SJSA1 (cell line): Measurements from ENCODE around the gene TEKT1. TPM values are rescaled to one million over a fixed set of nuclear protein-coding genes. Genes with fewer than 3 reads are reported as not detected.
A peak's percentile ranks its signal among the peaks of the same experiment; 100 is the strongest.
"Not testable (repeated sequence)": the region's sequence is repeated elsewhere in the genome, so short reads cannot be mapped to it uniquely, and the experiment has no call there.

Experiments used
- DNase-seq, 2 experiments: peaks; one replicate each; pipeline ENCODE4 v3.0.0-alpha.2; 2015 to 2020; ENCODE audit warnings: low spot score in 2 of 2, low read depth in 1 of 2
- H3K27ac ChIP-seq: fragments of 250-450 bp; sonication (Bioruptor Pico); 2 replicates; pipeline ENCODE4 v1.5.1; 2020; ENCODE audit warnings: mild to moderate bottlenecking, moderate library complexity
- H3K27me3 ChIP-seq: fragments of 250-450 bp; sonication (Bioruptor Pico); replicated peaks from 2 replicates; pipeline ENCODE4 v1.5.1; 2020; ENCODE audit warnings: mild to moderate bottlenecking, moderate library complexity
- H3K36me3 ChIP-seq: fragments of 250-450 bp; sonication (Bioruptor Pico); 2 replicates; pipeline ENCODE4 v1.5.1; 2020; ENCODE audit warnings: mild to moderate bottlenecking
- H3K4me1 ChIP-seq: fragments of 250-450 bp; sonication (Bioruptor Pico); replicated peaks from 2 replicates; pipeline ENCODE4 v1.6.1; 2021; ENCODE audit warnings: mild to moderate bottlenecking
- H3K4me3 ChIP-seq: fragments of 250-450 bp; sonication (Bioruptor Pico); 2 replicates; pipeline ENCODE4 v1.5.1; 2020; ENCODE audit warnings: mild to moderate bottlenecking
- H3K9me3 ChIP-seq: fragments of 250-450 bp; sonication (Bioruptor Pico); replicated peaks from 2 replicates; pipeline ENCODE4 v1.5.1; 2020; ENCODE audit warnings: mild to moderate bottlenecking
- total RNA-seq: library from RNA; depleted of rRNA; stranded (reverse); fragments of >200 nt; shearing (Covaris generic); gene quantifications from 2 replicates; pipeline ENCODE4 v1.2.3, GENCODE V29; 2014

TEKT1 gene
- total RNA-seq, 1 experiment from 2014 or later: 0.03 TPM

DNA sequence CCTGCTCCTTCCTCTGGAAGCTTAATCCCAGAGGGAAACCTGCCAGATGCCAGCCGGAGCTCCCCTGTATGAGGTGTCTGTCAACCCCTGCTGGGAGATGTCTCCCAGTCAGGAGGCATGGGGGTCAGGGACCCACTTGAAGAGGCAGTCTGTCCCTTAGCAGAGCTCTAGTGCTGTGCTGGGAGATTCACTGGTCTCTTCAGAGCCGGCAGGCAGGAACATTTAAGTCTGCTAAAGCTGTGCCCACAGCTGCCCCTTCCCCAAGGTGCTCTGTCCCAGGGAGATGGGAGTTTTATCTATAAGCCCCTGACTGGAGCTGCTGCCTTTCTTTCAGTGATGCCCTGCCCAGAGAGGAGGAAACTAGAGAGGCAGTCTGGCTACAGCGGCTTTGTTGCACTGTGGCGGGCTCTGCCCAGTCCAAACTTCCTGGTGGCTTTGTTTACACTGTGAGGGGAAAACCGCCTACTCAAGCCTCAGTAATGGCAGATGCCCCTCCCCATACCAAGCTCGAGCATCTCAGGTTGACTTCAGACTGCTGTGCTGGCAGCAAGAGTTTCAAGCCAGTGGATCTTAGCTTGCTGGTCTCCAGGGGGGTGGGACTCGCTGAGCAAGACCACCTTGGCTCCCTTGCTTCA, 17.1 kb upstream of the TEKT1 start:
- not testable (repeated sequence) for H3K27me3 ChIP-seq, H3K4me3 ChIP-seq, H3K27ac ChIP-seq, H3K4me1 ChIP-seq, H3K36me3 ChIP-seq, H3K9me3 ChIP-seq, DNase-seq

DNA sequence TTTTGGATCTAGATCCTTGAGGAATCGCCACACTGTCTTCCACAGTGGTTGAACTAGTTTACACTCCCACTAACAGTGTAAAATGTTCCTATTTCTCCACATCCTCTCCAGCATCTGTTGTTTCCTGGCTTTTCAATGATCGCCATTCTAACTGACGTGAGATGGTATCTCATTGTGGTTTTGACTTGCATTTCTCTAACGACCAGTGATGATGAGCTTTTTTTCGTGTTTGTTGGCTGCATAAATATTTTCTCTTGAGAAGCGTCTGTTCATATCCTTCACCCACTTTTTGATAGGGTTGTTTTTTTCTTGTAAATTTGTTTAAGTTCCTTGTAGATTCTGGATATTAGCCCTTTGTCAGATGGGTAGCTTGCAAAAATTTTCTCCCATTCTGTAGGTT, 14.6 kb upstream of the TEKT1 start:
- not testable (repeated sequence) for H3K4me1 ChIP-seq, H3K4me3 ChIP-seq, H3K27ac ChIP-seq, DNase-seq, H3K27me3 ChIP-seq, H3K9me3 ChIP-seq, H3K36me3 ChIP-seq

DNA sequence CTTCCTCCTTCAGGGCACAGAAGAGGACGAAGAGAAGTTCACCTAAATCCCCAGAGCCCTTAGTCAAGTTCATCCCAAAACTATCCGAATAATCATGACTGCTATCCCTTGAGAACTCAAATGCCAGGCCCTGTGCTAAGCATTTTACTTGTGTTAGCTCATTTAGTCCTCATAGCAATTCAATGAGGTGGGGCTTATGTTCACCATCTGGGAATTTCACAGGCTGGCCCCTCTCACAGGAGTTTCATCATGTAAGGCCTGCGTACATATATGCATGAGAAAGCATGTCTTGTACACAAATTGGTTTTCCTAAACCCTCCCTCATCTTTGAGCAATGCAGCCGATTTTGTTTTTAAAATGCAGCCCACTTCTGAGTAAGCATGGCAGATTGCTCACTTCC, 12.9 kb upstream of the TEKT1 start:
- H3K4me1 ChIP-seq, H3K36me3 ChIP-seq, H3K27me3 ChIP-seq, H3K9me3 ChIP-seq, H3K4me3 ChIP-seq, DNase-seq, H3K27ac ChIP-seq: not testable (repeated sequence)

DNA sequence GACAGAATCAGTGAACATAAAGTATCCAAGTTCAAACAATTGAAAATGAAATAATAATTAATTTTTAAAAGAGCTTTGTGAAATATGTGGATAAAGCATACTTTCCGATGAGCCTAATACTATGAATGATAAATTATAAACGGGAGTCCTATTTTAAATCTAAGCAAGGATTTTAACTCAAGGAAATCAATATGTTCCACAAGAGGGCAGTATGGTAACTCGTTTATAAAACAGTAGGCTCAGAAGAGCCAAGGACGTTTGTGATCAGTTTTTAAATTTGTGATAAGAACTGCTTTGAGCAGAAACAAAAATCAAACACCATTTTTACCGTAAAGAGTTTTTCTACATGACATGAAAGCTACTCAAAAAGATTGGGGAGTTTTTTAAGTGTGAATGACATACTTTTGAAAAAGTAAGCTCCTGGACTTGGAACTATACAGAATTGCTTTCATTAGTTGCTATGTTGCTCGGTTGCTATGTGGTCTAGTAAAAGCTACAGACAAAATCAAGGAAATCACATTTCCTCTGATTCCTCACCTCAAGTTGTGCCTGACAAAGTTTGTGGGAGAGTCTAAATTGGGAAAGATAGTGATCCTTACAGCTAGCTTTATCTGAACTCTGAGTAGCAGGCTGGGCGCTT, 11.8 kb upstream of the TEKT1 start:
- Histone ChIP-seq H3K36me3 (no peaks in the 10 kb centered on the region), H3K9me3 (no peaks in the 10 kb centered on the region), H3K4me3 (no peak overlapping the region), H3K27ac (no peak overlapping the region), H3K4me1 (no peaks in the 10 kb centered on the region), H3K27me3 (peaks cover 3% of the 10 kb centered on the region; the same call in 1 of the 2 replicates)
- DNase-seq: peak in 1 of 2 experiments; percentile 39

DNA sequence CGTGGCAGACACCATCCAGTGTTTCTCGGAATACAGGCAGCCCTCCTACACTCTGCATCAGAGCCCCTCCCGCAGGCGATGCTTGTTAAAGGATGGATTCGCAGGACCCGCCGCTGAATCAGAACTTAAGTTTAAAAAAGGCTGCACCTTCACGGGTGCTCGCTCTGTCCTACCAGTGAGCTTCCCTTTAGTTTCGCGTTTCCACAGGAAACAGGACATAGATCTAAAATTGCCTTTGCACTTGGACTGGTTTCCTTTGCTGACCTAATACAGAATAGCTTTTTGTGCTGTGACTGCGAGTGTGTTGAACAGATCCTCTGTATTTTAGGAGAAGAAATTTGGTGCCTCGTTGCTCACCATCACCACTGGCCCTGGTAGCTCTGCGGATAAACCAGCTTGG, 10.2 kb upstream of the TEKT1 start:
- not testable (repeated sequence) for H3K4me3 ChIP-seq, H3K27ac ChIP-seq, H3K9me3 ChIP-seq, H3K4me1 ChIP-seq, DNase-seq, H3K36me3 ChIP-seq
- H3K27me3 ChIP-seq: peaks cover 14% of the 10 kb centered on the region

DNA sequence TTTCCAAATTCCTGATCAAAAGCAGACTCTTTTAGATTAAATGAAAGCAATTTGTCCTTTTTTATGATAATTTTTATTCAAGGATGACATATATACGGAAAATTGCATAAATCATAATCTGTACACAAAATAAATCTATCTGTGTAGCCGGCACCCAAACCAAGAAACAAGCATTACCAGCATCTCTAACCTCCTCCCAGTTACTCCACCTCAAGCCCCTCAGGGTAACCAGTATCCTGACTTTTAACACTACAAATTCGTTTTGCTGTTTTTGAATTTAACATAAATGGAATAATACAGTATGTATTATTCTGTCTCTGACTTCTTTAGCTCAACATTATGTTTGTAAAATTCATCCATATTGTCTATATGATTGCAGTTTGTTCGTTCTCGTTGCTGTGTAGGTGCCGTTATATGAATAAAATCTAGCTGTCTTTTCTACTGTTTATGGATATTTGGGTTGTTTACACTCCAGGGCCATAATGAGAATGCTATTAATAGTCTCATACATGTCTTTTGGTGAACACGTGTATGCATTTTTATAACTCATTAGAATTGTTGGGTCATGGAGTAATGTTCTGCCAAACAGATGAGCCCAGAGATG, 1.0 kb downstream of the TEKT1 start:
- Histone ChIP-seq H3K36me3 (no peaks in the 10 kb centered on the region), H3K4me1 (peaks cover 5% of the 10 kb centered on the region; the same call in 1 of the 2 replicates), H3K27ac (no peak overlapping the region), H3K27me3 (peaks cover 56% of the 10 kb centered on the region), H3K4me3 (no peak overlapping the region), H3K9me3 (no peaks in the 10 kb centered on the region; the same call in 1 of the 2 replicates)
- no peak for DNase-seq

DNA sequence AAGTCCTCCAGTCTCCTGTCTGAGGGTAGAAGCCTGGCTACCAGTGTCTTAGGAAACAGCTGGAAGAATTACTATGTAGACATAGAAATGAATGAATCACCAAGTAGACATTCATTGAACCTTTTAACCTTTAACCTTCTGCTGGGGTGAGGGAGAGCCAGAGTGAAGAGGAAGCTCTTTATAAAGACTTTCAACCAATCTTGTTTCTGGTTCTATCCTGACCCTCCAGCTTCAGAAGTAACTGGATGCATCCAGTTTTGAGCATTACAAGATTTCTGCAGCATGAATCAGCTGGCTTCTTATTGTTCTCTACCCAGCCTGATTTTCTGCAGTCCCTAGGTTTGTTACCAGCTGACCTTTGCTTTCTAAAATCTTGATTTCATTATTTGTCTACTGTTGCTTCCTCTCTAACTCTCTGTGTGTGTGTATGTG, 8.5 kb downstream of the TEKT1 start:
- H3K4me3 ChIP-seq: no peak overlapping the region
- H3K27ac ChIP-seq: peak overlapping the region; percentile 61

DNA sequence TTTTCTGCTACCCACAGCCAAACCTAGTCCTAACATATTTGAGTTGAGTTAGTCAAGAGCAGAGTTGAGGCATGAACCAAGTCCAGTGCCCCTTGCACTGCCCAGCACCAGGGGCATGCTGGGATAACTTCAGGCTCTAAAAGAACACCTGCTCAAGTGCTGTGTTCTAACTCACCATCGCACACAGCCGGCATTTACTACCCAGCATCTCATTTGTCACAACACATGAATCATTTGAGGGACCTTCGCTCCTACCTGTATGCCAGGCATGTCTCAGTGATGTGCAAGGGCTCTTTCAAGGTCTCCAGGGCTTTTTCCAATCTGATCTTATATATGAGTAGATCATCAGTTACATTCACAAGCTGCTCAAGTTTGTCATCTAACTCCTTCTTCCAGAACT, 12.6 kb downstream of the TEKT1 start:
- H3K9me3 ChIP-seq: no peaks in the 10 kb centered on the region
- H3K4me3 ChIP-seq: no peak overlapping the region
- no peak for DNase-seq
- H3K27ac ChIP-seq: no peak overlapping the region
- no peaks in the 10 kb centered on the region for H3K36me3 ChIP-seq
- no peaks in the 10 kb centered on the region for H3K27me3 ChIP-seq
- peaks cover 12% of the 10 kb centered on the region for H3K4me1 ChIP-seq

More for the DNA sequence above, 8.5 kb downstream of the TEKT1 start:
- Histone ChIP-seq H3K9me3 (no peaks in the 10 kb centered on the region), H3K27me3 (no peaks in the 10 kb centered on the region), H3K36me3 (no peaks in the 10 kb centered on the region), H3K4me1 (peaks cover 12% of the 10 kb centered on the region)
- peak in 1 of 2 experiments; percentile 65 for DNase-seq

DNA sequence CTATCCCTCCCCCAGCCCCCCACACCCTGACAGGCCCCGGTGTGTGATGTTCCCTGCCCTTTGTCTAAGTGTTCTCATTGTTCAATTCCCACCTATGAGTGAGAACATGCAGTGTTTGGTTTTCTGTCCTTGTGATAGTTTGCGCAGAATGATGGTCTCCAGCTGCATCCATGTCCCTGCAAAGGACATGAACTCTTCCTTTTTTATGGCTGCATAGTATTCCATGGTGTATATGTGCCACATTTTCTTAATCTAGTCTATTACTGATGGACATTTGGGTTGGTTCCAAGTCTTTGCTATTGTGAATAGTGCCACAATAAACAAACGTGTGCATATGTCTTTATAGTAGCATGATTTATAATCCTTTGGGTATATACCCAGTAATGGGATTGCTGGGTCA, 15.2 kb downstream of the TEKT1 start:
- not testable (repeated sequence) for H3K4me3 ChIP-seq, H3K27me3 ChIP-seq, H3K36me3 ChIP-seq, H3K27ac ChIP-seq, DNase-seq, H3K4me1 ChIP-seq, H3K9me3 ChIP-seq

DNA sequence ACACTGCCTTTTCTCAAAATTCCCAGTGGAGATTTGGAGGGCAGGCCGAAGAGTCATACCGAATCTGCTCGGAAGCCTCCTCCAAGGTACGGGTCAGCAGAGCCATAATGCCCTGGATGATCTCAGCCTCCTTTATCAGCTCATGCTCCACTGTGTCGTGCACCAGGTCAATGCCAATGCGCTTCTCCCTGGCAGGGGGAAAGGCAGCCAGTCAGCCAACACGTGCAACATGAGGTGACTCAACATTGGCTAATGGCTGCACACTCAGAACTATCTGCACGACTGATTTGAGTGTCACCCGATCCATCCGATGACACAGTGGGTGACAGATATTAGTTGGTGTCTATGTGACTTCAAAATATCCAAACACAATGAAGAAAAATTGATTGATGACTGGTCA, 15.8 kb downstream of the TEKT1 start:
- Histone ChIP-seq H3K27me3 (no peaks in the 10 kb centered on the region), H3K4me1 (no peaks in the 10 kb centered on the region), H3K27ac (no peak overlapping the region), H3K4me3 (no peak overlapping the region), H3K9me3 (no peaks in the 10 kb centered on the region), H3K36me3 (no peaks in the 10 kb centered on the region)
- DNase-seq: no peak

DNA sequence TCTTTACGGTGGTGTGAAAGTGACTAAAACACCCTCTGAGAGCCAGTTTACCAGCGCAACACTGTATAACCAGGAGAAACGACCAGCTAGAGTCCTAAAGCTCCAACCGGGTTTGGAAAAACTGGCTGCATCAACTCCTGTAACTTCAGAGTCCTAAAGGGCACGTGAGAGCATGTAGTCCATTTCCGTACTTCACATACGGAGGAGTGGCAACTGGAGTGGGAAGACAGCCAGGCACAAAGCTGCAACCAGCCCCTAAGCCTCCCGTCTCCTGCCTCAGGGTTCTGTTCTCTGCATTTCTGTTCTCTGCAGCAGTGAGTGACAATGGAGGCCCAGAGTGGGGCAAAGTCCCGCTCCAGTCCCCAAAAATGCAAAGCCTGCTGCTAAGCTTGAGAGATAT, 19.2 kb downstream of the TEKT1 start:
- Histone ChIP-seq H3K27ac (no peak overlapping the region), H3K9me3 (no peaks in the 10 kb centered on the region), H3K4me3 (no peak overlapping the region), H3K27me3 (0 out of 2 replicates have a peak, but pooled peaks cover 6% of the 10 kb centered on the region), H3K36me3 (no peaks in the 10 kb centered on the region), H3K4me1 (no peaks in the 10 kb centered on the region)
- no peak for DNase-seq

DNA sequence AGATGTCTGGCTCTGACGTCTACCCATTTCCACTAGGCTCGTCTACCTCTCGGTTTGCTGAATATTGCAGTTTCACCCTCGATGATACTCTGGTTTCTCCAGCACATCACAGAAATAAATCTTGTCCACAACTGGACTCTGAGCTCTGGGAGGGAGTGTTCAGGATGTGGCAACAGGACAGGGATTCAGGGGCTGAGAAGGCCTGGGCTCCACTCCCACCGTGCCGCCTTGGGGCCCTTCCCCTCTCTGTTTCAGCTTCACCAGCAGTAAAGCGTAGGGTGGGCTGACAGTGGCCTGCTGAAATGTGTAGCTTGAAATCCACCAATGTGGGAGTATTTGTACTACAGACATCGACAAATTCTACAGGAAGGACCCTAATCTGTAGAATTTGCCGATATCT, 20.0 kb downstream of the TEKT1 start:
- no peaks in the 10 kb centered on the region for H3K9me3 ChIP-seq
- no peak overlapping the region for H3K4me3 ChIP-seq
- no peaks in the 10 kb centered on the region for H3K4me1 ChIP-seq
- H3K36me3 ChIP-seq: no peaks in the 10 kb centered on the region
- H3K27me3 ChIP-seq: 0 out of 2 replicates have a peak, but pooled peaks cover 6% of the 10 kb centered on the region
- H3K27ac ChIP-seq: no peak overlapping the region
- DNase-seq: no peak

DNA sequence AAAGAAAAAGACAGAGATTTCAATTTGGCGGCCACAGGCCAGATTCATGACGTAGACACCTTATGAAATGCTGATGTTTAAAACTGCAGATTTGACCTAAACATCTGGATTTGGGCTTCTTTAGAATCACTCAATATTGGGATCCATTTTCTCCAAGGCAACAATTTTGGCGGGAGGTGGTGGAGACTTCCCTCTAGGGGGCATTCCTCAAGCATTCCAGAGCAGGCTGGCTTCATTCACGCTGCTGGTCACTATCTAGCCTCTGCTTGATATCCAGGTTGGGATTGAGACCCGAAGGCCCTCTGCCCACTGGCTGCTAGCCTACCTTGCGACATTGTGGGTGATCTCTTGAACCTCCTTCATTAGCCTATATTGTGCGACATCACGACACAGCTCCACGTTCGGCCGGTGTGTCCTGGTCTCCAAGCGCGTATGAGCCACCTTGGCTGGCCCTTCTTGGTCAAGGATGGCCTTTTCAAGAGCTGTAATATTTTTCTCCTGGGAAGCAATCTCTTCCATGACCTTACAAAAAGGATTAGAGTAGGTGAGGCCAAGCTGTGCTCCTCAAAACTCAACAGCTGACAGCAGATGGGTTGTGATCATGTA, 31.0 kb downstream of the TEKT1 start:
- peaks cover 5% of the 10 kb centered on the region; the same call in 1 of the 2 replicates for H3K4me1 ChIP-seq
- H3K36me3 ChIP-seq: no peaks in the 10 kb centered on the region
- no peaks in the 10 kb centered on the region for H3K9me3 ChIP-seq
- no peaks in the 10 kb centered on the region for H3K27me3 ChIP-seq
- DNase-seq: no peak
- no peak overlapping the region for H3K27ac ChIP-seq
- H3K4me3 ChIP-seq: no peak overlapping the region

DNA sequence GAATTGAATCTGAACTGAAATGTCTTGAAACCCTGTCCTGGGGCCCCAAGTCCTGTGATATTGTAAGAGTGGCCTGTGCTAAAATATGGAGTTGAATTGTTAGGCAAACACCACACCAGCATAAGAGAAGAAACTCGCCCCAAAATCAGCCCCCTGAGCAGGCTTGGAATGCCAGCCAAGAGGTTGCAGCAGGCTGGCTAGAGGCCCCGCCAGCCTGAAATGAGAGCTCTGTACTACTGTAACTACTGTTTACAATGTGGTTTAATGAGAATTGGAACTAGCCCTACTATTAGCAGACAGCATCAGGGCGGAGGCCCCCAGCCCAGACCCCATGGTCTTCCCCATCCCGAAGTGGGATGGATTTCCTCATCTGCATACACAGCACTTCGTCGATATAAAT, 31.8 kb downstream of the TEKT1 start:
- H3K27me3 ChIP-seq: no peaks in the 10 kb centered on the region
- no peaks in the 10 kb centered on the region for H3K9me3 ChIP-seq
- no peak overlapping the region for H3K27ac ChIP-seq
- H3K4me1 ChIP-seq: peaks cover 5% of the 10 kb centered on the region; the same call in 1 of the 2 replicates
- no peak for DNase-seq
- H3K4me3 ChIP-seq: no peak overlapping the region
- no peaks in the 10 kb centered on the region for H3K36me3 ChIP-seq
